Fibroblast of mammary gland (primary cell): ENCODE data around the gene RNF112.
"Not testable (repeated sequence)": the region's sequence is repeated elsewhere in the genome, so short reads cannot be mapped to it uniquely, and the experiment has no call there.

Source experiments
- DNase-seq: peaks from one replicate; pipeline ENCODE4 v3.0.0-alpha.2; 2010; ENCODE audit warnings: low read depth
- H3K4me3 ChIP-seq: 2 replicates; pipeline ENCODE4 v1.5.1; 2011; ENCODE audit warnings: low read depth, mild to moderate bottlenecking, low read length, moderate library complexity; ENCODE audit not compliant: control insufficient read depth
- TF ChIP-seq, protein P1 (sequence below): conservative IDR thresholded peaks from 2 replicates; pipeline ENCODE4 v1.5.1; 2011; ENCODE audit warnings: low read depth, low read length, inconsistent platforms; ENCODE audit not compliant: control insufficient read depth, insufficient read depth

Gene RNF112

DNA sequence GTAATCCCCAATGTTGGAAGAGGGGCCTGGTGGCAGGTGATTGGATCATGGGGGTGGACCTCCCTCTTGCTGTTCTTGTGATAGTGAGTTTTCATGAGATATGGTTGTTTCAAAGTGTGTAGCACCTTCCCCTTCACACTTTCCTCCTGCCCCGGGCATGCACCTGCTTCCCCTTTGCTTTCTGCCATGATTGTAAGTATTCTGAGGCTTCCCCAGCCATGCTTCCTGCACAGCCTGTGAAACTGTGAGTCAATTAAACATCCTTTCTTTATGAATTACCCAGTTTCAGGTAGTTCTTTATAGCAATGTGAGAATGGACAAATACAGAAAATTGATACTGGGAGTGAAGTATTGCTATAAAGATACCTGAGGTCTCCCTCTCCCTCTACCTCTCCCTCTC lies 29.4 kb downstream of the RNF112 start:
- no peak overlapping the region for H3K4me3 ChIP-seq
- TF ChIP-seq, protein P1, sequence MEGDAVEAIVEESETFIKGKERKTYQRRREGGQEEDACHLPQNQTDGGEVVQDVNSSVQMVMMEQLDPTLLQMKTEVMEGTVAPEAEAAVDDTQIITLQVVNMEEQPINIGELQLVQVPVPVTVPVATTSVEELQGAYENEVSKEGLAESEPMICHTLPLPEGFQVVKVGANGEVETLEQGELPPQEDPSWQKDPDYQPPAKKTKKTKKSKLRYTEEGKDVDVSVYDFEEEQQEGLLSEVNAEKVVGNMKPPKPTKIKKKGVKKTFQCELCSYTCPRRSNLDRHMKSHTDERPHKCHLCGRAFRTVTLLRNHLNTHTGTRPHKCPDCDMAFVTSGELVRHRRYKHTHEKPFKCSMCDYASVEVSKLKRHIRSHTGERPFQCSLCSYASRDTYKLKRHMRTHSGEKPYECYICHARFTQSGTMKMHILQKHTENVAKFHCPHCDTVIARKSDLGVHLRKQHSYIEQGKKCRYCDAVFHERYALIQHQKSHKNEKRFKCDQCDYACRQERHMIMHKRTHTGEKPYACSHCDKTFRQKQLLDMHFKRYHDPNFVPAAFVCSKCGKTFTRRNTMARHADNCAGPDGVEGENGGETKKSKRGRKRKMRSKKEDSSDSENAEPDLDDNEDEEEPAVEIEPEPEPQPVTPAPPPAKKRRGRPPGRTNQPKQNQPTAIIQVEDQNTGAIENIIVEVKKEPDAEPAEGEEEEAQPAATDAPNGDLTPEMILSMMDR, result no peak
- no peak for DNase-seq

DNA sequence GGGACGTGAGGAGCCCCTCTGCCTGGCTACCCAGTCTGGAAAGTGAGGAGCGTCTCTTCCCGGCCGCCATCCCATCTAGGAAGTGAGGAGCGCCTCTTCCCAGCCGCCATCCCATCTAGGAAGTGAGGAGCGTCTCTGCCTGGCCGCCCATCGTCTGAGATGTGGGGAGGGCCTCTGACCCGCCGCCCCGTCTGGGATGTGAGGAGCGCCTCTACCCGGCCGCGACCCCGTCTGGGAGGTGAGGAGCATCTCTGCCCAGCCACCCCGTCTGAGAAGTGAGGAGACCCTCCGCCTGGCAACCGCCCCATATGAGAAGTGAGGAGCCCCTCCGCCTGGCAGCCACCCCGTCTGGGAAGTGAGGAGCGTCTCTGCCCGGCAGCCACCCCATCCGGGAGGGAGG lies 30.3 kb downstream of the RNF112 start:
- H3K4me3 ChIP-seq, DNase-seq: not testable (repeated sequence)

DNA sequence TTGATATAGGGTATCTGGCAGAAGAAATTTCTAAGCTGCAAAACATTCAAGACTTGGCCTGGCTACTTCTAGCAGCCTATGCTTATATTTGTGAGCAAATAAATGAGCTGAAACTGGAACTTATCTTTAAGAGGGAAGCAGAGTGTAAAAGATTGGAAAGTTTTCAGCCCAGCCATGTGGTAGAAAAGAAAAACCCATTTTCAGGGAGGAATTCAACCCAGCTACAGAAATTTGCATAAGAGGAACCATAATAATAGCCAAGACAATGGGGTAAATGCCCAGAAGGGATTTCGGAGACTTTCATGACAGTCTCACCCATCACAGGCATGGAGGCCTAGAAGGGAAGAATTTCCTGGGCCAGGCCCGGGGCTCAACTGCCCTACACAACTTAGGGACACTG lies 31.7 kb downstream of the RNF112 start:
- TF ChIP-seq, protein P1, result no peak
- DNase-seq, result no peak
- no peak overlapping the region for H3K4me3 ChIP-seq

DNA sequence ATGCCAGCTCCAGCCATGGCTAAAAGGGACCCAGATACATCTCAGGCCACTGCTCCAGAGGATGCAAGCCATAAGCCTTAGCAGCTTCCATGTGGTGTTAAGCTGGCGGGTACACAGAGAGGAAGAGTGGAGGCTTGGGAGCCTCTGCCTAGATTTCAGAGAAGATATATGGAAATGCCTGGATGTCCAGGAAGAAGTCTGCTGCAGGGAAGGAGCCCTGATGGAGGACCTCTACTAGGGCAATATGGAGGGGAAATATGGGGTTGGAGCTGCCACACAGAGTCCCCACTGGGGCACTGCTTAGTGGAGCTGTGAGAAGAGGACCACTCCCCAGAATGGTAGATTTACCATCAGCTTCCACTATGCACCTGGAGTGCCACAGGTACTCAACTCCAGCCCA lies 32.1 kb downstream of the RNF112 start:
- TF ChIP-seq, protein P1, result no peak
- DNase-seq, result no peak
- H3K4me3 ChIP-seq, result no peak overlapping the region

DNA sequence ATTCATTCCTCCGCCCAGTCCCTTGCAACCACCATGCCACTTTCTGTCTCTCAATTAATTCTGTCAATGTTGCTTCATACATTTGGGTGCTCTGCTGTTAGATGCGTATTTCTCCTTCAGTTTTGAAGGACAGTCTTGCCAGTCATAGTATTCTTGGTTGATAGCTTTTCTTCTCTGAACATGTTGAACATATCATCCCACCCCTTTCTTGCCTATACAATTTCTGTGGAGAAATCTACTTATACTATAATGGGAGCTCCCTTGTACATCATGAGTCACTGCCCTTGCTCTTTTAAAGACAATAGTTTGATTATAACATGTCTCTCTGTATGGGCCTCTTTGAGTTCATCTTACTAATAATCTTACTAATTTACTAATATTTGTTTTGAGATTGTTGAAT lies 34.1 kb downstream of the RNF112 start:
- no peak overlapping the region for H3K4me3 ChIP-seq
- TF ChIP-seq, protein P1, result no peak

DNA sequence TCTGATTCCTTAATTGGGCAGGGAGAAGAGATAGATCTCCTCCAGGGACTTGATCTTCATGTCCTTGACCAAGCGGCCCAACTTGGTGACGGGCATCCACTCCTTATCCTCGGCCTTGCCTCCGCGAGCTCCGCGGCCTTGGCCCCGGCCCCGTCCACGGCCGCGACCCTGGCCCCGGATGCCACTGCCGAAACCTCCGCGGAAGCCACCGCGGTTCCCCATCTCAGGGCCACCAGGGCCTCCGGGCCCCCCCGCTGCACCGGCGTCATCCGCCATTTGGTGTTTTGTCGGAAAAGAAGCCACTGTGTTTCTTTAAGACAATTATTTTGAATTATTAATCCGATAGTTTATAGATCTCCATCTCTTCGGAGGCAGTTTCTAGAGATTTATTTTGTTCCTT lies 35.5 kb downstream of the RNF112 start:
- not testable (repeated sequence) for H3K4me3 ChIP-seq, DNase-seq

More for the DNA sequence above, 34.1 kb downstream of the RNF112 start:
- no peak for DNase-seq

DNA sequence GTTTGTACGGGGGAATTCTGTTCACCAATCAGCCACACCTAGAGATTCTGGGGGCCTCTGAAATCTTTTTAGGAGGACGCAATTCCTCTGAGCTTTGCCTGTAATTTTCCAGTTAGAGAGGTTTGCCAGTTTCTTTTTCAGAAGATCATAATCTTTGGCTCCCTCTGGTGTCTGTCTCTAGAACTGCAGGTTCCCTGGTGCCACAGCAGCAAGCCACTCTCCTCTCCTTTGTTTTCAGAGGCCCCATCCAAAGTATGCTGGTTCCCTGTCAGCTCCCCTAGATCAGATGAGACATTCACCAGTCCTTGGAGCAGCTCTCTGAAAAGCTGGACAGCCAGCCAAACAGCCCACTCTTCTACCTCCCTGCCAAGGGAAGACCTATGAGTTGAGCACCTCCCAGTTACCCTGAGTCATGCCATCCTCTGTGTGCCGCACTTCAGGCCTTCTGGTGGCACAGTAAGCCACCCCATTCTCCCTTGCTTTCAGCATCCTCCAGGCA lies 36.1 kb downstream of the RNF112 start:
- H3K4me3 ChIP-seq, result no peak overlapping the region
- DNase-seq, result peak; percentile 75
- TF ChIP-seq, protein P1, result peak; percentile 86
